ENCODE measurements around the gene CDC14C.

CDC14C gene

GRCh38 chr7:48924433-48924832 lies at the start of gene CDC14C:
CDC14C (plus strand) TSS chr7:48924547; CDS start chr7:48924673, 126 bp downstream.
- ChIA-PET CTCF (no interaction called here), POLR2A (no interaction called here)
- no peak for DNase-seq (ENCODE audit: extremely low spot score)
- TF ChIP-seq, protein P1, sequence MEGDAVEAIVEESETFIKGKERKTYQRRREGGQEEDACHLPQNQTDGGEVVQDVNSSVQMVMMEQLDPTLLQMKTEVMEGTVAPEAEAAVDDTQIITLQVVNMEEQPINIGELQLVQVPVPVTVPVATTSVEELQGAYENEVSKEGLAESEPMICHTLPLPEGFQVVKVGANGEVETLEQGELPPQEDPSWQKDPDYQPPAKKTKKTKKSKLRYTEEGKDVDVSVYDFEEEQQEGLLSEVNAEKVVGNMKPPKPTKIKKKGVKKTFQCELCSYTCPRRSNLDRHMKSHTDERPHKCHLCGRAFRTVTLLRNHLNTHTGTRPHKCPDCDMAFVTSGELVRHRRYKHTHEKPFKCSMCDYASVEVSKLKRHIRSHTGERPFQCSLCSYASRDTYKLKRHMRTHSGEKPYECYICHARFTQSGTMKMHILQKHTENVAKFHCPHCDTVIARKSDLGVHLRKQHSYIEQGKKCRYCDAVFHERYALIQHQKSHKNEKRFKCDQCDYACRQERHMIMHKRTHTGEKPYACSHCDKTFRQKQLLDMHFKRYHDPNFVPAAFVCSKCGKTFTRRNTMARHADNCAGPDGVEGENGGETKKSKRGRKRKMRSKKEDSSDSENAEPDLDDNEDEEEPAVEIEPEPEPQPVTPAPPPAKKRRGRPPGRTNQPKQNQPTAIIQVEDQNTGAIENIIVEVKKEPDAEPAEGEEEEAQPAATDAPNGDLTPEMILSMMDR (IDR thresholded peaks at IDR 0.05; ENCODE audit: control extremely low read depth, extremely low read depth, low read depth, missing control alignments): no peak

GRCh38 chr7:48875045-48875916 lies 49.1 kb upstream of the CDC14C start:
- TF ChIP-seq, protein P1 (IDR thresholded peaks at IDR 0.05; ENCODE audit: control extremely low read depth, extremely low read depth, low read depth, missing control alignments): peak; percentile 22
- CTCF ChIA-PET: interaction anchor here (1.0 to 1.3 kb wide), 3 partner anchors 15 to 575 kb away, joined by 3 read pairs; no protein-coding TSS in a partner anchor
- DNase-seq (ENCODE audit: extremely low spot score): no peak

DNA sequence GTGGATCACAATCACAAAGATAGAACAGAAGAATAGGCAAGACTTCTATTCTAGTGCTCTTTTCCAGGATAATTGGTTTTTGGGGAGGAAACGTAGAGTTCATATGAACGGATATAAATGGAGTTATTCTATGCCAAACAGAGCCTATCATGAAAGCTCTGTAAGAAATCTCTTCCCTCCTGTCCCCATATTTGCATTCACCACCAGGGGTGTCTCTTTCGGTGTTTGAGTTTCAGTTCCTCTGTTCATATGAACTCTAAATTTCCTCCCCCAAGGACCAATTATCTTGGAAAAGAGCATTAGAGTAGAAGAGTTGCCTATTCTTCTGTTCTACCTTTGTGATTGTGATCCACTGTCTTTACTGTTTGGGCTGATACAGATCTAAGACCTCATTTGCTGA lies 48.3 kb upstream of the CDC14C start:
- TF ChIP-seq, protein P1 (IDR thresholded peaks at IDR 0.05; ENCODE audit: control extremely low read depth, extremely low read depth, low read depth, missing control alignments): no peak
- ChIA-PET CTCF (no interaction called here), POLR2A (no interaction called here)
- DNase-seq (ENCODE audit: extremely low spot score): no peak

More at GRCh38 chr7:48875045-48875916, 49.1 kb upstream of the CDC14C start:
- POLR2A ChIA-PET: no interaction called here

- TF ChIP-seq, protein P1 (IDR thresholded peaks at IDR 0.05; ENCODE audit: control extremely low read depth, extremely low read depth, low read depth, missing control alignments): no peak
- POLR2A ChIA-PET: no interaction called here
- DNase-seq (ENCODE audit: extremely low spot score): no peak
- CTCF ChIA-PET: no interaction called here
Measured at GRCh38 chr7:48880851-48881250, 43.5 kb upstream of the CDC14C start.

DNA sequence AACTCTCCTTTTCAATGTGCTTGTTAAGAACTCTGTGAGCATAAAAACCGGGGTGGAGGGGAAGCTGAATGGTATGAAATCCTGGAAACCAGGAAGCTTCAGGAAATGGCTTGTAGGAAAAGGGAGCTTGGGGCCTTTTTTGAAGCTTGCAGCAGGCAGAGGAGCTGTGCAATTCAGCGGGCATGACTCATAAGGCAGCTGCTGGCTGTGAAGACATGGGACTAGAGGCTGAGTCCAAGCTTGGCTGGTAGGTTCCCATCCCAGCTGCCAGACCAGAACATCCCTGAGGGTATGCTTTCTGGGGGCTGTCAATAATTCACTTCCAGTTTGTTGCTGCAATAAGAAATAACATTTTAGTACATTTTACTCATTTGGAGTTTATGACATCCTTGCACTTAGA lies 36.8 kb upstream of the CDC14C start:
- TF ChIP-seq, protein P1 (IDR thresholded peaks at IDR 0.05; ENCODE audit: control extremely low read depth, extremely low read depth, low read depth, missing control alignments): no peak
- no peak for DNase-seq (ENCODE audit: extremely low spot score)
- ChIA-PET POLR2A (no interaction called here), CTCF (interaction anchor here (1.3 kb wide), 1 partner anchor 16 kb away, joined by 3 read pairs; no protein-coding TSS in a partner anchor)

DNA sequence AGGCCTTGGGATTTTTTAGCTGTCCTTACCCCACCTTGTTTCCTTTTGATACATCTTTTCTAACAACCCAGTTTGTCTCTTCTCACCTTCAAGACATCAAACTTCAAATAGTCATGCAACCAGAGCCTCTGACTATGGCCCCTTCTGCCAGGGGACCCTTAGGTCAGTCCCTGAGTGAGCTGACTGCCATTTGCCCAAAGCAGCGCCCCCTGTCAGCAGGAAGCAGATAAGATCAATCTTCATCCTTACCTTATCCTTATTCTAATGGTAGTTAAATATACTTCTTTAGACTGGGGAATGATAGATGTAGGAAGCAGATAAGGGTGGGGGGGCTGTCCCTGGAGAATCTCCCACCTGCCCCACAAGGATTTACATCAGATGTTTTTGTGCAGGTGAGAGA lies 29.8 kb upstream of the CDC14C start:
- DNase-seq (ENCODE audit: extremely low spot score): no peak
- POLR2A ChIA-PET: no interaction called here
- TF ChIP-seq, protein P1 (IDR thresholded peaks at IDR 0.05; ENCODE audit: control extremely low read depth, extremely low read depth, low read depth, missing control alignments): no peak
- CTCF ChIA-PET: no interaction called here

All from GM10248 (cell line).